ENCODE measurements around the gene DNAJC28. TPM values are rescaled to one million over a fixed set of nuclear protein-coding genes. Genes with fewer than 3 reads are reported as not detected.

DNAJC28 gene
- 1 to 10 TPM; 2.6 to 3.2 TPM for total RNA-seq
- polyA plus RNA-seq = 1 to 10 TPM in 1 of 2 donors, under 1 TPM in 1; 0.83 to 2.9 TPM

- Histone ChIP-seq H3K9ac (ENCODE audit: low read depth in 1 of 2, low read length in 2 of 2) (peak within 1 kb of the TSS; percentile 42 to 59), H3K27ac (ENCODE audit: low read depth in 1 of 2, low read length in 2 of 2) (peak within 1 kb of the TSS; percentile 3 to 47), H3K9me3 (ENCODE audit: control insufficient read depth in 4 of 4, low read length in 3 of 4) (no peaks in the 10 kb centered on the region), H3K4me1 (ENCODE audit: control insufficient read depth in 4 of 4, insufficient read depth in 4 of 4, low read length in 3 of 4) (peaks cover 0 to 11% (median 7%) of the 10 kb centered on the region in 4 donors), H3K27me3 (ENCODE audit: control insufficient read depth in 4 of 4, insufficient read depth in 4 of 4, low read length in 3 of 4) (no peaks in the 10 kb centered on the region), H3K36me3 (ENCODE audit: control insufficient read depth in 4 of 4, insufficient read depth in 3 of 4, low read depth in 1 of 4, low read length in 3 of 4) (no peaks in the 10 kb centered on the region), H3K4me3 (ENCODE audit: low read depth in 1 of 3, low read length in 3 of 3) (peak within 1 kb of the TSS; percentile 67 to 98 (median 78))
- DNase-seq (ENCODE audit: low spot score) = peak; percentile 97
- TF ChIP-seq SP1 (IDR thresholded peaks at IDR 0.05) (peak; percentile 55), YY1 (IDR thresholded peaks at IDR 0.05) (peak; percentile 64), HNF4A (conservative IDR thresholded peaks at IDR 0.05) (peak in 1 of 2 donors; percentile 3), TAF1 (conservative IDR thresholded peaks at IDR 0.05) (no peak), JUND (IDR thresholded peaks at IDR 0.05) (no peak), RAD21 (IDR thresholded peaks at IDR 0.05) (peak in 1 of 2 donors; percentile 19), ZBTB33 (IDR thresholded peaks at IDR 0.05) (peak; percentile 24), CTCF (IDR thresholded peaks at IDR 0.05; ENCODE audit: low read depth, low read length, missing input control) (no peak), ATF3 (IDR thresholded peaks at IDR 0.05) (no peak), EGR1 (IDR thresholded peaks at IDR 0.05; ENCODE audit: low read depth in 2 of 2) (peak in 1 of 2 donors; percentile 8), RXRA (IDR thresholded peaks at IDR 0.05) (peak; percentile 16 to 31)
- WGBS = under 1% methylated on average over 52 of the region's 52 CpGs
Observed at GRCh38 chr21:33491373-33492102, at the start of gene DNAJC28. TSS of gene DNAJC28 (minus strand) at chr21:33491716. CDS start at chr21:33489393, 2,323 bp downstream.

- H3K36me3 ChIP-seq (ENCODE audit: control insufficient read depth in 4 of 4, insufficient read depth in 3 of 4, low read depth in 1 of 4, low read length in 3 of 4) = peaks cover 0 to 21% (median 15%) of the 10 kb centered on the region in 4 donors
- WGBS = 39% methylated on average over 19 of the region's 19 CpGs
- TF ChIP-seq NR2F2 (IDR thresholded peaks at IDR 0.05) = no peak
- TF ChIP-seq CTCF (IDR thresholded peaks at IDR 0.05; ENCODE audit: low read depth, low read length, missing input control) = no peak
- TF ChIP-seq TAF1 (conservative IDR thresholded peaks at IDR 0.05) = no peak
- no peak for TF ChIP-seq HNF4A (conservative IDR thresholded peaks at IDR 0.05)
- TF ChIP-seq JUND (IDR thresholded peaks at IDR 0.05) = no peak
- no peak for TF ChIP-seq EGR1 (IDR thresholded peaks at IDR 0.05; ENCODE audit: low read depth in 2 of 2)
- no peak for TF ChIP-seq FOXA1 (IDR thresholded peaks at IDR 0.05)
- no peak for TF ChIP-seq MAX (IDR thresholded peaks at IDR 0.05)
- no peak for TF ChIP-seq RXRA (IDR thresholded peaks at IDR 0.05)
- no peak for TF ChIP-seq ATF3 (IDR thresholded peaks at IDR 0.05)
- TF ChIP-seq FOXA2 (IDR thresholded peaks at IDR 0.05) = no peak
- no peak for TF ChIP-seq ZBTB33 (IDR thresholded peaks at IDR 0.05)
- TF ChIP-seq HNF4G (IDR thresholded peaks at IDR 0.05) = no peak
Observed at GRCh38 chr21:33541105-33541711, 49.7 kb upstream of the DNAJC28 start.

More at GRCh38 chr21:33541105-33541711, 49.7 kb upstream of the DNAJC28 start:
- H3K27ac ChIP-seq (ENCODE audit: low read depth in 1 of 2, low read length in 2 of 2) = peak overlapping the region; percentile 99
- DNase-seq (ENCODE audit: low spot score) = no peak
- H3K27me3 ChIP-seq (ENCODE audit: control insufficient read depth in 4 of 4, insufficient read depth in 4 of 4, low read length in 3 of 4) = no peaks in the 10 kb centered on the region
- H3K4me1 ChIP-seq (ENCODE audit: control insufficient read depth in 4 of 4, insufficient read depth in 4 of 4, low read length in 3 of 4) = peaks cover 3 to 37% (median 13%) of the 10 kb centered on the region in 4 donors
- peak overlapping the region; percentile 92 to 95 for H3K9ac ChIP-seq (ENCODE audit: low read depth in 1 of 2, low read length in 2 of 2)
- H3K4me3 ChIP-seq (ENCODE audit: low read depth in 1 of 3, low read length in 3 of 3) = peak overlapping the region; percentile 82 to 94 (median 91)
- no peaks in the 10 kb centered on the region for H3K9me3 ChIP-seq (ENCODE audit: control insufficient read depth in 4 of 4, low read length in 3 of 4)
